SH-SY5Y (cell line): Measurements from ENCODE around the gene ZIC5.

Experiments used
- GATA2 ChIP-seq: IDR thresholded peaks from 2 replicates; pipeline ENCODE4 v1.6.1; 2011; ENCODE audit warnings: mild to moderate bottlenecking, low read depth, low read length
- GATA3 ChIP-seq: IDR thresholded peaks from 2 replicates; pipeline ENCODE4 v1.6.1; 2011; ENCODE audit warnings: low read depth, mild to moderate bottlenecking, low read length, moderate library complexity

- TF ChIP-seq GATA3 (no peak), GATA2 (no peak)
These were observed 2.1 kb downstream of the ZIC5 start for GRCh38 chr13:99969453-99969918.
